HepG2 (cell line): Measurements from ENCODE around the gene ZNF235. TPM values are rescaled to one million over a fixed set of nuclear protein-coding genes. Genes with fewer than 3 reads are reported as not detected.
A peak's percentile ranks its signal among the peaks of the same experiment; 100 is the strongest.

Source experiments
- AHR ChIP-seq: IDR thresholded peaks from 2 replicates; pipeline ENCODE4 v1.6.1; 2018; ENCODE audit warnings: missing genetic modification reagents, missing compliant biosample characterization
- CBX1 ChIP-seq: IDR thresholded peaks from one replicate; pipeline ENCODE4 v1.6.1; 2016; ENCODE audit warnings: antibody characterized with exemption, low read depth
- FOXP4 ChIP-seq: sonication (generic); formaldehyde crosslinking; IDR thresholded peaks from 2 replicates; pipeline ENCODE4 v1.4.0; 2020; ENCODE audit warnings: missing genetic modification reagents
- GPBP1L1 ChIP-seq: sonication (generic); formaldehyde crosslinking; IDR thresholded peaks from 2 replicates; pipeline ENCODE4 v1.5.0; 2020; ENCODE audit warnings: mild to moderate bottlenecking, missing genetic modification reagents
- HMG20B ChIP-seq: conservative IDR thresholded peaks from 2 replicates; pipeline ENCODE4 v1.6.1; 2016; ENCODE audit warnings: missing genetic modification reagents, missing compliant biosample characterization
- NRL ChIP-seq: sonication (generic); formaldehyde crosslinking; IDR thresholded peaks from 2 replicates; pipeline ENCODE4 v1.5.0; 2020; ENCODE audit warnings: missing genetic modification reagents, mild to moderate bottlenecking, moderate library complexity, borderline replicate concordance
- ONECUT2 ChIP-seq: sonication (generic); formaldehyde crosslinking; IDR thresholded peaks from 2 replicates; pipeline ENCODE4 v1.4.0; 2020; ENCODE audit warnings: missing genetic modification reagents
- PAWR ChIP-seq: sonication (generic); formaldehyde crosslinking; IDR thresholded peaks from 2 replicates; pipeline ENCODE4 v1.4.0; 2020; ENCODE audit warnings: missing genetic modification reagents, mild to moderate bottlenecking, borderline replicate concordance
- SUZ12 ChIP-seq: fragments of 150-350 bp; IDR thresholded peaks from 2 replicates; pipeline ENCODE4 v1.6.1; 2014; ENCODE audit warnings: low read depth, low read length
- TAF15 ChIP-seq: fragments of 200-400 bp; formaldehyde crosslinking; IDR thresholded peaks from one replicate; pipeline ENCODE4 v1.6.1; 2018; ENCODE audit warnings: mild to moderate bottlenecking, low read depth, low read length; ENCODE audit not compliant: poor library complexity, severe bottlenecking
- UBTF ChIP-seq: sonication (generic); formaldehyde crosslinking; IDR thresholded peaks from 2 replicates; pipeline ENCODE4 v1.4.0; 2020; ENCODE audit warnings: mild to moderate bottlenecking, missing genetic modification reagents
- XBP1 ChIP-seq: sonication (generic); formaldehyde crosslinking; IDR thresholded peaks from 2 replicates; pipeline ENCODE4 v1.5.0; 2020; ENCODE audit warnings: missing genetic modification reagents
- YY1 ChIP-seq: IDR thresholded peaks from 2 replicates; pipeline ENCODE4 v1.6.1; 2011; ENCODE audit warnings: low read length, low read depth, moderate library complexity, mild to moderate bottlenecking; ENCODE audit not compliant: insufficient read depth, insufficient replicate concordance
- ZNF20 ChIP-seq: sonication (generic); formaldehyde crosslinking; IDR thresholded peaks from 2 replicates; pipeline ENCODE4 v1.4.0; 2020; ENCODE audit warnings: mild to moderate bottlenecking, moderate library complexity, missing genetic modification reagents
- ZNF224 ChIP-seq: sonication (generic); formaldehyde crosslinking; IDR thresholded peaks from 2 replicates; pipeline ENCODE4 v1.5.0; 2020; ENCODE audit warnings: mild to moderate bottlenecking, missing genetic modification reagents
- ZNF362 ChIP-seq: sonication (generic); formaldehyde crosslinking; IDR thresholded peaks from 2 replicates; pipeline ENCODE4 v1.4.0; 2020; ENCODE audit warnings: missing genetic modification reagents, mild to moderate bottlenecking, borderline replicate concordance
- ZNF512 ChIP-seq: sonication (generic); formaldehyde crosslinking; IDR thresholded peaks from 2 replicates; pipeline ENCODE4 v1.4.0; 2020; ENCODE audit warnings: mild to moderate bottlenecking, missing genetic modification reagents
- ZNF530 ChIP-seq: sonication (generic); formaldehyde crosslinking; IDR thresholded peaks from 2 replicates; pipeline ENCODE4 v1.5.0; 2020; ENCODE audit warnings: low read depth, mild to moderate bottlenecking, missing genetic modification reagents
- ZNF562 ChIP-seq: sonication (generic); formaldehyde crosslinking; IDR thresholded peaks from 2 replicates; pipeline ENCODE4 v1.8.0; 2022; ENCODE audit warnings: missing genetic modification reagents, borderline replicate concordance
- ZNF691 ChIP-seq: sonication (generic); formaldehyde crosslinking; IDR thresholded peaks from 2 replicates; pipeline ENCODE4 v1.4.0; 2020; ENCODE audit warnings: missing genetic modification reagents, low read depth, mild to moderate bottlenecking, borderline replicate concordance
- ZNF720 ChIP-seq: sonication (generic); formaldehyde crosslinking; IDR thresholded peaks from 2 replicates; pipeline ENCODE4 v1.4.0; 2020; ENCODE audit warnings: missing genetic modification reagents
- polyA plus RNA-seq, 8 experiments: library from polyadenylated mRNA; depleted of rRNA in 3 of 8; stranded (reverse) in 7 of 8; unstranded in 1 of 8; fragments of >200 nt; fragmentation: Illumina TruSeq in 4 of 8; extraction: Trizol in 4 of 8; gene quantifications; 2 replicates each; pipeline versions ENCODE4 v1.2.1 to v1.2.3, GENCODE V29; 2011 to 2016; ENCODE audit warnings: low read depth in 4 of 8, missing spikeins in 1 of 8, mixed read lengths in 1 of 8; ENCODE audit not compliant: insufficient read depth in 1 of 8
- total RNA-seq, 5 experiments: library from RNA; depleted of rRNA; stranded (reverse); fragments of >200 nt; fragmentation: Illumina TruSeq; extraction: Trizol; gene quantifications; 2 replicates each; pipeline ENCODE4 v1.2.3, GENCODE V29; 2016; ENCODE audit warnings: low read depth in 1 of 5

Gene ZNF235
- total and polyA plus RNA-seq, 2 of the 13 experiments (the other 11 are each of a cell fraction or from before 2014, with no cell fraction given) = 4.8 to 5.5 TPM

- no peak for TF ChIP-seq FOXP4
- TF ChIP-seq UBTF (CRISPR knock-in tag) = peak; percentile 53
- TF ChIP-seq ZNF691 (CRISPR knock-in tag) = no peak
- no peak for TF ChIP-seq ZNF224 (CRISPR knock-in tag)
- TF ChIP-seq AHR = no peak; the same call in 1 of the 2 replicates
- no peak for TF ChIP-seq ZNF20 (CRISPR knock-in tag)
- TF ChIP-seq ZNF530 (CRISPR knock-in tag) = no peak
- TF ChIP-seq CBX1 = no peak
- TF ChIP-seq TAF15 = no peak
- TF ChIP-seq XBP1 (CRISPR knock-in tag) = 0 out of 2 replicates have a peak, but pooled peaks have one; percentile 37
- no peak for TF ChIP-seq ZNF720 (CRISPR knock-in tag)
- no peak for TF ChIP-seq ONECUT2 (CRISPR knock-in tag)
- no peak for TF ChIP-seq PAWR (CRISPR knock-in tag)
- no peak for TF ChIP-seq ZNF362 (CRISPR knock-in tag)
- TF ChIP-seq YY1 = peak; percentile 31
- TF ChIP-seq HMG20B = no peak
- TF ChIP-seq GPBP1L1 (CRISPR knock-in tag) = no peak
- TF ChIP-seq NRL (CRISPR knock-in tag) = 0 out of 2 replicates have a peak, but pooled peaks have one; percentile 43
- peak; percentile 86 for TF ChIP-seq SUZ12
- no peak for TF ChIP-seq ZNF512 (CRISPR knock-in tag)
- no peak for TF ChIP-seq ZNF562 (CRISPR knock-in tag)
These were observed at the start of gene ZNF235 (continued) for GRCh38 chr19:44304659-44305193.
